HG02973 (cell line): ENCODE measurements around the gene METTL22.

Experiments used
- ATAC-seq: cut with Tn5 transposase; IDR thresholded peaks from one replicate; pipeline ENCODE4 v1.9.1; 2021; ENCODE audit warnings: moderate library complexity; ENCODE audit not compliant: unreplicated experiment

Gene METTL22

GRCh38 chr16:8686879-8687278 lies 65.4 kb downstream of the METTL22 start:
- ATAC-seq, result no peak

DNA sequence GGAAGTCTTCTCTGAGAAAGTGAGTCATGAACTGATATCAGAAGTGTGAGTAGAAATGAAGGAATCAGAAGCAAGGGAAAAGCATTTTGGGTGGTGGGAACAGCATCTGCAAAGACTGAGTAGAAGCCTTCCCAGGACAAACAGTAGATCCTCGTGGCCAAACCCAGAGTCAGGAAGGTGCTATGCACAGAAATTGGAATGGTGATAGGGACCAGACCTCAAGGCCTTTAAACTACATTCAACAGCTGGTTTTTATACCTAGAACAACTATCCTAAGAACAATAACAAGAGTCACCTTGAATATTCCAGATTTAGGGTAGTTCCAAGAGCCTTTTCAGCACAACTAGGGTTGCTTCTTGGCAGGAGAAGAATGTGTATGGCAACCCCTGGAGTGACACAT lies 68.2 kb downstream of the METTL22 start:
- ATAC-seq, result no peak

- ATAC-seq, result no peak
Measured at GRCh38 chr16:8691728-8692127, 70.2 kb downstream of the METTL22 start.

DNA sequence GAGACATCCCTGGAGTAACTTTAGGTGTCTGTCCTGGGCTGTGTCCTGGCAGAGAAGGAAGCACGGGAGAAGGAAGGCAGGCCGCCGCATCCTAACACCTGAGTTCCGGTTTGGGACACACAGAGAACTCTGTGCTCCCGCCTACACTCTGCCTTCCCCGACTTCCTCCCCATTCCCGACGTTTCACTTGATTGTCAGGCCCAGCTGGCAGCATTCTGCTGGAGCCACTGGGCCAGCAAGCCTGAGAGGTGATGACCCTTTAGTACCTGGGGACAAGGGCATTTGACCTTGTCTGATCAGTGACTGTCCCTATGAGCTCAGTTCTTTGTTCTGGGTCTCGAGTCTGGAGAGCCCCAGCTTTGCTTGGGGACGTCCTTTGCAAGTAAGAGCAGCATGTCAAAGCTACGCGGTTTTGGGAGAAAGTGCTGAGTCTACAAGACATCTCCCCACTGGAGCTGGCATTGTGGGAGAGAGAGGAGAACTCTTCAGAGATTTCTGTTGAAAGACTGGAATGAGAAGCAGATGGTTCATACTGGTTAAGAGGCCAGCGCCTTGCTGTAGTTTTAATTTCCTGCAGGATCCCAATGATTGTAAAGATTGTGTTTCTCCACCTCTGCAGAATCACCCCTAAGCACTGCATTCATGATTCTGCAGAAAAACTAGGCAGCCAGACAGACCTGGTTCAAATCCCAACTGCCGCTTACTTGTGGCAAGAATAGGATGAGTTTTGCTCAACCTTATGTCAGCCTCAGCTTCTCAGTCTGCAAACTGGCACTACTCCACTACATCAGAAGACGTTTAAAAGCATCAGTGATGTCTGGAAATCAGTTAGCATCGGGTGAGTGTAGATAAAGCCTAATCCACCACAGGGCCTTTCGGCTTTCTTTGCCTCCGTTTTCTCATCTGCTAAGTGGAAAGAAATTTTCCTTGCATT lies 73.6 kb downstream of the METTL22 start:
- ATAC-seq, result no peak

- ATAC-seq, result no peak
Measured at GRCh38 chr16:8696880-8697279, 75.4 kb downstream of the METTL22 start.

- no peak for ATAC-seq
Measured at GRCh38 chr16:8697965-8698364, 76.5 kb downstream of the METTL22 start.
